Stomach (tissue), 4 donors: ENCODE results near the gene NOCT.

Experiments used
- POLR2A ChIP-seq, 4 donors: fragments of 450-650 bp; IDR thresholded peaks; one replicate each; pipeline ENCODE4 v1.6.1; 2016; ENCODE audit warnings: antibody characterized with exemption in 4 of 4, control low read depth in 2 of 4, mild to moderate bottlenecking in 1 of 4, moderate library complexity in 1 of 4
- TF ChIP-seq, protein P1 (sequence below), 7 experiments: fragments of 450-650 bp in 4 of 7; fragments of 200-600 bp in 3 of 7; sonication (generic) in 3 of 7; IDR thresholded peaks; one replicate each; pipeline ENCODE4 v1.5.1; 2016 to 2019; ENCODE audit warnings: antibody characterized with exemption in 7 of 7, control low read depth in 2 of 7, mild to moderate bottlenecking in 1 of 7

DNA sequence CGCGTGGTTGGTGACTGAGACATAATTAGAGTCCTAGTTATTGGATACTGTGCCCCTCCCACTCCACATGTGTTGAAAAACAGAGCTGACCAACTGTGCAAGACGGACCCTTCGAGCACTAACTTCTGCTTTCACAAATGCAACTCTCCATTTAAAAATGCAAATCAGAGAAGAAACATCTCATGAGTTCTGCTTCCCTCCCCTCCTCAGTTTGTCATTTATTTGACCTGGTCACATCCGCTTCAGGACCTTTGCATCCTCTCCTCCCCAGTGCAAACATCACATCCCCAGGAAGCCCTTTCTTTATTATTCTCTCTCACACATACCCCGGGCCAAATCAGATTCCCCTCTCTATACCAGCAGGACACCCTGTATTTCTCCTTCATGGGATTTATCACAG, 38.1 kb upstream of the NOCT start:
- TF ChIP-seq, protein P1, sequence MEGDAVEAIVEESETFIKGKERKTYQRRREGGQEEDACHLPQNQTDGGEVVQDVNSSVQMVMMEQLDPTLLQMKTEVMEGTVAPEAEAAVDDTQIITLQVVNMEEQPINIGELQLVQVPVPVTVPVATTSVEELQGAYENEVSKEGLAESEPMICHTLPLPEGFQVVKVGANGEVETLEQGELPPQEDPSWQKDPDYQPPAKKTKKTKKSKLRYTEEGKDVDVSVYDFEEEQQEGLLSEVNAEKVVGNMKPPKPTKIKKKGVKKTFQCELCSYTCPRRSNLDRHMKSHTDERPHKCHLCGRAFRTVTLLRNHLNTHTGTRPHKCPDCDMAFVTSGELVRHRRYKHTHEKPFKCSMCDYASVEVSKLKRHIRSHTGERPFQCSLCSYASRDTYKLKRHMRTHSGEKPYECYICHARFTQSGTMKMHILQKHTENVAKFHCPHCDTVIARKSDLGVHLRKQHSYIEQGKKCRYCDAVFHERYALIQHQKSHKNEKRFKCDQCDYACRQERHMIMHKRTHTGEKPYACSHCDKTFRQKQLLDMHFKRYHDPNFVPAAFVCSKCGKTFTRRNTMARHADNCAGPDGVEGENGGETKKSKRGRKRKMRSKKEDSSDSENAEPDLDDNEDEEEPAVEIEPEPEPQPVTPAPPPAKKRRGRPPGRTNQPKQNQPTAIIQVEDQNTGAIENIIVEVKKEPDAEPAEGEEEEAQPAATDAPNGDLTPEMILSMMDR (IDR thresholded peaks at IDR 0.05), result no peak
- no peak for TF ChIP-seq POLR2A (IDR thresholded peaks at IDR 0.05)
